GM19043 (cell line): Measurements from ENCODE around the gene RNU6-9.

Experiments used
- ATAC-seq: cut with Tn5 transposase; IDR thresholded peaks from one replicate; pipeline ENCODE4 v1.9.1; 2021; ENCODE audit warnings: low read depth; ENCODE audit not compliant: unreplicated experiment

The RNU6-9 gene

GRCh38 chr19:916645-917322 lies 23.5 kb downstream of the RNU6-9 start:
- ATAC-seq: no peak

DNA sequence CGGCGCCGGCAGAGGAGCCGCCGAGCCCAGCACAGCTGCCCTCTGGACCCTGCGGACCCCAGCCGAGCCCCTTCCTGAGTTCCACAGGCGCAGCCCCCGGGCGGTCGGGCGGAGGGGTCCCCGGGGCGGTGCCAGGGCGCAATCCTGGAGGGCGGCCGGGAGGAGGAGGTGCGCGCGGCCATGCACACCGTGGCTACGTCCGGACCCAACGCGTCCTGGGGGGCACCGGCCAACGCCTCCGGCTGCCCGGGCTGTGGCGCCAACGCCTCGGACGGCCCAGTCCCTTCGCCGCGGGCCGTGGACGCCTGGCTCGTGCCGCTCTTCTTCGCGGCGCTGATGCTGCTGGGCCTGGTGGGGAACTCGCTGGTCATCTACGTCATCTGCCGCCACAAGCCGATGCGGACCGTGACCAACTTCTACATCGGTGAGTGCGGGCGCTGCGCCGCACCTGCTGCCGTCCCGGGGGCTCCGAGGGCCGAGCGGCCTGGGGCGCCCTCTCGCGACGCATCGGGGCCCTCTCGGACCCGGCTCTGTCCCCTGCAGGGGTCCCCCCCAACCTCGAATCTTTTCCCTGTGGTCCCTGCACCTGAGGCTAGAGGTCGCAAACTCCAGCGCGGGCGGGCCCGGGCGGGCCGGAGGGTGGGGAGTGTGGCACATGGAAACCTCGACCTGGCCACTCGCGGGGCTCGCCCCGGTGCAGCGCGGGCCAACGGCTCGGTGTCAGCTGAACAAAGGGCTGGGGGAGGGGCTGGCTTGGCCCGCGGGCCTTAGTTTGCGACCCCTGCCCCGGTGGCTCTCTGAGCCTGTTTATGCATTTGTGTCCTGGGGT lies 24.3 kb downstream of the RNU6-9 start, which contains the start of gene KISS1R:
TSS of gene KISS1R (plus strand) at position 11 of the 829 bp plus-strand sequence. CDS start at position 181, 170 bp downstream.
- no peak for ATAC-seq

DNA sequence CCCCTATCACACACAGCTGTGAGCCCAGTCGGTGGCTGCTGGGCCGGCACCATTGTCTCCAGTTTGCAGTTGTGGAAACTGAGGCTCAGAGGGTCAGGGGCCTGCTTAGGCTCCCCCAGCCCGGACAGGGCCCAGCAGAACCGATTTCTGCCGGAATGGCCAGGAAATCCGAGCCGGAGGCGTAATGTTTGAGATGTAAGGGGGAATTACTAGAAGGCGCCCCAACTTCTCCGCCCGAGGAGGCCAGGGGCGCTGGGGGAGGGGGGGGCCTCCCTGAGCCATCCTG lies 24.8 kb downstream of the RNU6-9 start:
- no peak for ATAC-seq

GRCh38 chr19:918481-919198 lies 25.4 kb downstream of the RNU6-9 start:
- no peak for ATAC-seq

DNA sequence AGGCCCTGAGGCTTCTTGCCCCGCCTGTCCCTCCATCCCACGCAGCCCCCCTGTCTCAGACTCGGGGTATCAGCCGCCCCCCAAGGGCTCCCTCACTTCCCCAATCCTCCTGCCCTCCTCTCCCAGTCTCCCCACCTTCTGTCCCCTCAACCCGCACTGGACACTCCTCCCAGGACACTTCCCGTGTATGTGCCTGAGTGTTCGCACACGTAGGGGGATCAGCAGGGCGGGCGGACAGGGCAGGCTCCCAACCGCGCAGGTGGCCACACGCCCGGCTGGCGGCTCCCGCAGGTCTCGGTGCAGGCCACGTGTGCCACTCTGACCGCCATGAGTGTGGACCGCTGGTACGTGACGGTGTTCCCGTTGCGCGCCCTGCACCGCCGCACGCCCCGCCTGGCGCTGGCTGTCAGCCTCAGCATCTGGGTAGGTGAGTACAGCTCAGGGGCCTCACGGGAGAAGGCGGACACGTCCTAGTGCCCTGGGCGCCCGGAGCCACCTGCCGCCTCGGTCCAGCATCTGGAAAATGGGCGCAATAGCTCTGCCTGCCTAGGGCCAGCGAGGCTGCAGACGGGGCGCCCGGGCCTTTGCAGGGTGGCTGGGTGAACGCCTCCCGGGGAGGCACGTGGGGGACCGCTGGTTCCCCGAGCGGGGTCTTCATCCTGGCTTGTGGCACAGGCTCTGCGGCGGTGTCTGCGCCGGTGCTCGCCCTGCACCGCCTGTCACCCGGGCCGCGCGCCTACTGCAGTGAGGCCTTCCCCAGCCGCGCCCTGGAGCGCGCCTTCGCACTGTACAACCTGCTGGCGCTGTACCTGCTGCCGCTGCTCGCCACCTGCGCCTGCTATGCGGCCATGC lies 26.1 kb downstream of the RNU6-9 start:
- no peak for ATAC-seq

DNA sequence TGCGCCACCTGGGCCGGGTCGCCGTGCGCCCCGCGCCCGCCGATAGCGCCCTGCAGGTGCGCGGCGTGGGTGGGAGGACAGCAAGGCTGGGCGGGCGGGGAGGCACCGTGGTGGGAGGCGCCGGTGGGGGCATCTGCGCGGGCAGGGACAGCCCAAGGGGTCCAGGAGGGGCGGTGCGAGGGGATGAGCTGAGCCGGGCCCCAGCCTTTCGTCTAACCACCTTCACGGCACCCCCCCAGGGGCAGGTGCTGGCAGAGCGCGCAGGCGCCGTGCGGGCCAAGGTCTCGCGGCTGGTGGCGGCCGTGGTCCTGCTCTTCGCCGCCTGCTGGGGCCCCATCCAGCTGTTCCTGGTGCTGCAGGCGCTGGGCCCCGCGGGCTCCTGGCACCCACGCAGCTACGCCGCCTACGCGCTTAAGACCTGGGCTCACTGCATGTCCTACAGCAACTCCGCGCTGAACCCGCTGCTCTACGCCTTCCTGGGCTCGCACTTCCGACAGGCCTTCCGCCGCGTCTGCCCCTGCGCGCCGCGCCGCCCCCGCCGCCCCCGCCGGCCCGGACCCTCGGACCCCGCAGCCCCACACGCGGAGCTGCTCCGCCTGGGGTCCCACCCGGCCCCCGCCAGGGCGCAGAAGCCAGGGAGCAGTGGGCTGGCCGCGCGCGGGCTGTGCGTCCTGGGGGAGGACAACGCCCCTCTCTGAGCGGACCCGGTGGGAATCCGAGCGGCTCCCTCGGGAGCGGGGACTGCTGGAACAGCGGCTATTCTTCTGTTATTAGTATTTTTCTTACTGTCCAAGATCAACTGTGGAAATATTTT lies 27.0 kb downstream of the RNU6-9 start:
- no peak for ATAC-seq

DNA sequence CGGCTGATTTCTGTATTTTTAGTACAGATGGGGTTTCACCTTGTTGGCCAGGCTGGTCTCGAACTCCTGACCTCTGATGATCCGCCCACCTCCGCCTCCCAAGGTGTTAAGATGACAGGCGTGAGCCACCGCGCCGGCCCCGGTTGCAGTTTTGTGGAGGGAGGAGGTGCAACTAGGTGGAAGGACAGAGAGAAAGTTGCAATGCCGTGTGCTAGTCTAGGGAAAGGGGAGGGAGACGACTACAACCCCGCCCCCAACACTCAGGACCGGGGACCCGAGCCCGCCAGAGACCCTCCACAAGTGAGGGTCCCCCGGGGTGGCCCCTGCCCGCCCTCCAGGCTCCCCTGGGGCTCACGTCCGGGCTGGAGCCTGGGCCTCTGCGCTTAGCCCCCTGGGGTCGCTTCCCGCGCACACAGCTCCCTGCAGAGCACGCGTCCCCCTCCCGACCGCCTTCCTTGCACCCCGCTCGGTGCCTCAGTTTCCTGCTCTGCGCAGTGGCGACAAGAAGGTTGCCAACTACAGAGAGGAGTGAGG lies 31.3 kb downstream of the RNU6-9 start:
- ATAC-seq: no peak

DNA sequence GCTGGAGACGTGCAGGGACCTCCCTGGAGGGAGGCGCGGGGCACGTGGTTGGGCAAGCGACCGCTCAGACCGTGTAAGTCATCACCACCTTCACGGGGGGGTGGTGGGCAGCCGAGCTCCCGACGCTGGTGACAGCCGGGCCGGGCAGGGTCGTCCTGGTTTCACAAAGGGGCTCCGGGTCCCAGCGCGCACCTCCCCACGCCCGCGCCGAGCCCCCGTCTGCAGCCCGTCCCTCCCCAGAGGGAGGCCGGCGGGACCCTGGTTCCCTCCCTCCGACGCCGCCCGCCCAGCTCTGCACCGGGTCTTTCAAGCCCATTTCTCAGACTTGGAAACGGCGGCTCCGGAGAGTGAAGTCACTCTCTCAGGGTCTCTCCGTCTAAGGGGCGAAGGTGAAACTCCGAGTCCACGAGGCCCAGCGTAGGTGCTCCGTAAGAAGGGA lies 31.8 kb downstream of the RNU6-9 start:
- ATAC-seq: no peak

GRCh38 chr19:925526-926322 lies 32.4 kb downstream of the RNU6-9 start, which contains the start of gene ARID3A:
TSS of gene ARID3A (plus strand) at chr19:926035. CDS start at chr19:929529, 3,494 bp downstream.
- no peak for ATAC-seq

DNA sequence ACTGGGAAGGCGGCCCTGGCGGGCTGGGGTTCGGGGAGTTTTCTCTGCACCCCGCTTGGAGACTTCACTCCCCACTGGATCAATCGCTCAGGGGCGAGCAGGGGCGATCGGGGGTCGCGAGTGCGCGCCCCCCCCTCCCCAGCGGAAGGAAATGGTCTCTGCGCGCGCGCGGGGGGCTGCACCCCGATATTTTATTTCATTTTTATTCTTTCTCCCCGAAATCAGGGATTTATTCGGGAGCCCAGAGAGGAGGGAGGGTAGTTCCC lies 33.0 kb downstream of the RNU6-9 start:
- no peak for ATAC-seq

DNA sequence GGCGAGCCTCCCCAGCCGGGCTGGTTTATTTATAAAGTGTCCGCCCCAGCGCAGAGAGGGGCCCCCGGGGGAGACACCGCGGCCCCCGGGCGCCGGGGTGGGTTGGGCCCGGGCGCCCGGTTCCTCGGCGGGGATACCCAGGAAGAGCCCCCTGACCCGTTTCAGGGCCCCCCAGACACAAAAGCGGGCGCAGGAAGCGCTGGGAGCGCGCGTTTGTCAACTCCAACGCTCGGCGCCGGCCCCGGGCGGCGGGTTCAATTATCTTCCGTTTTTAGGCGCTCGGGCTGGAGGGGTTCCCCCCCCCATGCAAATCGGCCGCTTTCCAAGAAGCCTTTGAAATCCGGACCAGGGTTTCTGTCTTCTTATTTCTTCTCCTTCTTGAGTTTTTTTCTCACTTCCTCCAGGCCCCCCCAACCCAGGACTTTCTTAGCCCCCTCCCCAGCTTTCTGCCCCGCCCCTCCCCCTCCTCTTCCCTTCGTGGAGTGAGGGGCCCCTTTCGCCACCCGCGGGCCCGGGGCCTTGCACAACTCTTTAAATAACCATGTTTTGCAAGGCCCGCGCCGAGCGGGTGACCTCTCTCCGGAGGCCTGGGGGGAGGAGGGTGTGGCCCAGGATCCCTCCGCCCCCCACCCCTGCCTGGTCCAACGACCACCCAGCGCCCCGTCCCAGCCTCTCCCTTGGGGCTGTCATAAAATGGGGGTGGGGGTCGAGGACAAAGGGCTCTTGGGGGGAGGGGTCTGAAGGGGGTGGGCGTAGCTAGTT lies 33.5 kb downstream of the RNU6-9 start:
- ATAC-seq: no peak

DNA sequence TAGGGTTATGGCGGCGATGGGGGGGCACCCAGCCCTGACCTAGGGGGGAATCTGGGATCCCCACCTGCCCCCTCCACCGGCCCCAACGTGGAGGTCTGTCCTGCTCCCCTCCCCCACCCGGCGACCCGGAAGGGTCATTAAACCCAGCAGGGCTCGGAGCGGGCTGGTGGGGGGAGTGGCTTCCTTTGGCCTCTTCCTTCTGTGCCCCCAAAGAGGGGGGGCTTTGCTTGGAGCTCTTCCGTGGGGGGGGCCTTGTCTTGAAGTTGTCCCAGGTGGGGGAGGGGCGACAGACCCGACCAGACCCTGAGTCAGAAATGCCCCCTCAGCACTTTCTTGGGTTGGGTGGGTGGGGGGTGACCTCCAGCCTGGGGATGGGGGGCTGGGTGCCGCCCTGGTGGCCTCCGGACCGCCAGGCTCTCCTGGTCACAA lies 34.1 kb downstream of the RNU6-9 start:
- ATAC-seq: no peak

GRCh38 chr19:927780-928401 lies 34.6 kb downstream of the RNU6-9 start:
- ATAC-seq: no peak

- no peak for ATAC-seq
These were observed 35.4 kb downstream of the RNU6-9 start for GRCh38 chr19:928471-929202.

DNA sequence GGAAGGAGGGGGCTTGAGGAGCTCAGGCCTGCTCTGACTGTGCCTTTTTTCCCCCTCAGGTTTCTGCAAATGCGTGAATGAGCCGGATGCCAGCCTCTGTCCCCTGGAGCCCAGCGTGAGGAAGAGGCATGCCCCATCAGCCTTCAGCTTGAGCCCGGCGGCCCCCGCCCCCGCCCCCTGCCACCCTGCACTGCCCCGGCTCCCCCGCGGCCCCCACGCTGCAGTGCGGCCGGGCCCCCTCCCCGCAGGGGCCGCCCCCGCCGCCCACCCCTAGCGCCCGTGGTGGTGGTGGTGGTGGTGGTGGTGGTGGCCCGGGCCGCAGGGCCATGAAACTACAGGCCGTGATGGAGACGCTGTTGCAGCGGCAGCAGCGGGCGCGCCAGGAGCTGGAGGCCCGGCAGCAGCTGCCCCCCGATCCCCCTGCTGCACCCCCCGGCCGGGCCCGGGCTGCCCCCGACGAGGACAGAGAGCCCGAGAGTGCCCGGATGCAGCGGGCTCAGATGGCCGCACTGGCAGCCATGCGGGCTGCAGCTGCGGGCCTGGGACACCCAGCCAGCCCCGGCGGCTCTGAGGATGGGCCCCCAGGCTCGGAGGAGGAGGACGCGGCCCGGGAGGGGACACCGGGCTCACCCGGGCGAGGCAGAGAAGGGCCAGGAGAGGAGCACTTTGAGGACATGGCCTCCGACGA lies 36.1 kb downstream of the RNU6-9 start:
- ATAC-seq: no peak

- ATAC-seq: no peak
These were observed 36.6 kb downstream of the RNU6-9 start for GRCh38 chr19:929891-930258.
